ENCODE measurements around the gene ARL13A.
A peak's percentile ranks its signal among the peaks of the same experiment; 100 is the strongest.
"Not testable (repeated sequence)": the region's sequence is repeated elsewhere in the genome, so short reads cannot be mapped to it uniquely, and the experiment has no call there.

Gene ARL13A

GRCh38 chrX:100990139-100990538 is 20.6 kb downstream of the ARL13A start:
- DNase-seq (ENCODE audit: low read depth in 2 of 2) = no peak

GRCh38 chrX:100994352-100995281 is 25.1 kb downstream of the ARL13A start:
- no peak for DNase-seq (ENCODE audit: low read depth in 2 of 2)

DNA sequence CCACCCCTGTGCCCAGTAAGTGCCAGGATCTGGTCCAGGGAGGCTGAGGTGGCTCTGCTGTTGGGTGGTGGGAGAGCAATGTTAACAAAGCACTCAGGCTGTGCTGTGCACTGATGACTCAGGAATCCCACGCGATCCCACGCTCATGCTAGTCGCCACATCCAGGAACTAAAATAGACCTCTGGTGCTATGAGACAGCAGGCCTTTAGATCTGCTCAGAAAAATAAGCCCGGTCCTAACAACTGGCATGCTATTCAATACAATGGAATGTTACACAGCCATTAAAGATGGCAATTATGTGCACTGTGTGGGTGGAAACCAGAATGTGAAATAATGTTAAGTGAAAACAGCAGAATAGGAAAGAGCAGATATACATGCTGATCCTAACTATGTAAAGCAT is 26.0 kb downstream of the ARL13A start:
- DNase-seq (ENCODE audit: low read depth in 2 of 2) = peak; percentile 18 to 19

GRCh38 chrX:100999451-100999850 is 29.9 kb downstream of the ARL13A start:
- DNase-seq (ENCODE audit: low read depth in 2 of 2) = no peak

GRCh38 chrX:101009090-101009489 is 39.6 kb downstream of the ARL13A start:
- no peak for DNase-seq (ENCODE audit: low read depth in 2 of 2)

DNA sequence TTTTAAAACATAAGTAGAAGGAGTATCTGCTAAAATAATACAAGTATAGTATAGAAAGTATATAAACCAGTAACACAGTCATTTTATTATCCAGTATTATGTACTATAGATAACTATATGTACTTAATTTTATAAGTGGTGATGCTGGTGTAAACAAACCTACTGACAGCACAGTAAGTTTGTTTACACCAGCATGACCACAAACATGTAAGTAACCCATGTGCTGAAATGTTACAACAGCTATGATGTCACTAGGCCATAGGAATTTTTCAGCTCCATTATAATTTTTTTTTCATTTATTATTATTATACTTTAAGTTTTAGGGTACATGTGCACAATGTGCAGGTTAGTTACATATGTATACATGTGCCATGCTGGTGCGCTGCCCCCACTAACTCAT is 42.5 kb downstream of the ARL13A start:
- DNase-seq (ENCODE audit: low read depth in 2 of 2) = not testable (repeated sequence)

- DNase-seq (ENCODE audit: low read depth in 2 of 2) = no peak
Measured at GRCh38 chrX:101022020-101022419, 52.5 kb downstream of the ARL13A start.

DNA sequence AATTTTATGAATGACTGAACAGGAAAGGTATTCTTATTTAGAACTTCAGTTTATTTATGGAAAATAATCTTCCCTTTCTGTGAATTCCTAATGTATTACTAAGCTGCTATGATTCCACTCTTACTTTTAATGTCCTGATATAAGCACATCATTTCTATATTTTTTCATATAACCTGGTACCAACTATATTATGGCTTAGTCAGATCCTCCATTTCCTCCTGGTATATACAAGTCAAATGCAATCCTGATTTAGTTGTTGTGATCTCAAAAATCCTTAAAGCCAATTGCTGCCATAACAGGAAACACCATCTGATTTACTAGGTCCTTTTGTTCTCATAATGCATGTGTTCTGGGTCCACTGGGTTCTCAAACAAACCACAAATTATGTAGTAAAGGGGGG is 55.6 kb downstream of the ARL13A start:
- DNase-seq (ENCODE audit: low read depth in 2 of 2) = no peak

GRCh38 chrX:101028562-101028961 is 59.1 kb downstream of the ARL13A start:
- no peak for DNase-seq (ENCODE audit: low read depth in 2 of 2)

- DNase-seq (ENCODE audit: low read depth in 2 of 2) = no peak
Measured at GRCh38 chrX:101029665-101030064, 60.2 kb downstream of the ARL13A start.

DNA sequence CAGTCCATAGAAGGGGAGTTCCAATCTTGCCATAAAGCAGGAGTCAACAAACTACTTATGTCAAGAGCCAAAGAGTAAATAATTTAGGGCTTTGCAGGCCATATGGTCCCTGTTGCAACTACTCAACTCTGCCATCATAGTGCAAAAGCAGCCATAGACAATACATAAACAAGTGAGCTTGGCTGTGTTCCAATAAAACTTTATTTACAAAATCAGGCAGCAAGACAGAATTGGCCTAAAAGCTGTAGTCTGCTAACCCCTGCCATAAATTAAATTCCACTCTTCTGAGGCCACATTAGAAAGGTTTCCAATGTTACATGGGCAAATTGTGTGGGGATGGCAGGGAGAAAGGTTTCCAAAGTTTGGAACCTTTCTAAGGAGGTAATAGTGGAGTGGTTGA is 67.7 kb downstream of the ARL13A start:
- no peak for DNase-seq (ENCODE audit: low read depth in 2 of 2)

DNA sequence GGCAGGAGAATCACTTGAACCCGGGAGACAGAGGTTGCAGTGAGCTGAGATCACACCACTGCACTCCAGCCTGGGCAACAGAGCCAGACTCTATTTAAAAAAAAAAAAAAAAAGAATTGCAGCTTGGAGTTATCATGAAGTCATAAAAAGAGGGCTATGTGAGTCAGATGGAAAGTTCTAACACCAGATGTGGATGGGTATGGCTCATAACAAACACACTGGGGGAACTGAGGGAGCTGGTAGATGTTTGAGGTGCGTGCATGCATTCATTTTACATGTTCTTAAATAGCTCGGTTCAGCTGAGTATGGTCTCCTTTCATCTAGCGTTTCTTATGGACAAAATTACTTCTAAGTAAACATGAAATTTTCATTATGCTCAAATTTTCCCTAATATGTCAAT is 70.7 kb downstream of the ARL13A start:
- no peak for DNase-seq (ENCODE audit: low read depth in 2 of 2)
